Upper lobe of left lung (tissue), 4 donors: ENCODE measurements around the gene ASIC2.

ENCODE experiments used
- CTCF ChIP-seq, 6 experiments: fragments of 450-650 bp in 4 of 6; fragments of 200-600 bp in 2 of 6; sonication (generic) in 2 of 6; IDR thresholded peaks; one replicate each; pipeline ENCODE4 v1.5.1; 2016 to 2019; ENCODE audit warnings: antibody characterized with exemption in 6 of 6
- EP300 ChIP-seq, 4 donors: sonication (generic); formaldehyde crosslinking; IDR thresholded peaks; one replicate each; pipeline ENCODE4 v1.5.1; 2017; ENCODE audit warnings: antibody characterized with exemption in 4 of 4, control low read depth in 2 of 4

GRCh38 chr17:33121756-33122155, 171.3 kb downstream of the ASIC2 start:
- TF ChIP-seq CTCF (IDR thresholded peaks at IDR 0.05) (no peak), EP300 (IDR thresholded peaks at IDR 0.05) (no peak)
